H9 (cell line): ENCODE measurements around the gene GET3. TPM values are rescaled to one million over a fixed set of nuclear protein-coding genes. Genes with fewer than 3 reads are reported as not detected.
A peak's percentile ranks its signal among the peaks of the same experiment; 100 is the strongest.

ENCODE experiments used
- DNase-seq: peaks from one replicate; pipeline ENCODE4 v3.0.0-alpha.2; 2017
- H2AFZ ChIP-seq: one replicate; pipeline ENCODE4 v1.6.1; 2013; ENCODE audit warnings: mild to moderate bottlenecking, low read length, control low read depth, moderate library complexity
- H2AK5ac ChIP-seq: 2 replicates; pipeline ENCODE4 v1.6.1; 2013; ENCODE audit warnings: low read length, control low read depth, mixed read lengths; ENCODE audit not compliant: insufficient read length
- H2BK120ac ChIP-seq: one replicate; pipeline ENCODE4 v1.6.1; 2013; ENCODE audit warnings: low read depth, mild to moderate bottlenecking, low read length, control low read depth, inconsistent platforms; ENCODE audit not compliant: poor library complexity, severe bottlenecking
- H2BK12ac ChIP-seq: 2 replicates; pipeline ENCODE4 v1.6.1; 2013; ENCODE audit warnings: low read length, control low read depth, mixed read lengths, low read depth; ENCODE audit not compliant: insufficient read length
- H2BK15ac ChIP-seq: 2 replicates; pipeline ENCODE4 v1.6.1; 2013; ENCODE audit warnings: low read depth, low read length, control low read depth
- H2BK20ac ChIP-seq: one replicate; pipeline ENCODE4 v1.6.1; 2013; ENCODE audit warnings: low read depth, mild to moderate bottlenecking, low read length, control low read depth, inconsistent platforms; ENCODE audit not compliant: poor library complexity, severe bottlenecking
- H2BK5ac ChIP-seq: 2 replicates; pipeline ENCODE4 v1.6.1; 2013; ENCODE audit warnings: low read length, control low read depth, mixed read lengths; ENCODE audit not compliant: insufficient read length
- H3K14ac ChIP-seq: 2 replicates; pipeline ENCODE4 v1.6.1; 2013; ENCODE audit warnings: low read length, control low read depth; ENCODE audit not compliant: insufficient read depth
- H3K18ac ChIP-seq: 2 replicates; pipeline ENCODE4 v1.6.1; 2013; ENCODE audit warnings: low read depth, mild to moderate bottlenecking, mixed read lengths, low read length, control low read depth; ENCODE audit not compliant: insufficient read length
- H3K23ac ChIP-seq: 2 replicates; pipeline ENCODE4 v1.6.1; 2013; ENCODE audit warnings: low read length, control low read depth, mixed read lengths, low read depth; ENCODE audit not compliant: insufficient read length
- H3K23me2 ChIP-seq: 2 replicates; pipeline ENCODE4 v1.6.1; 2013; ENCODE audit warnings: low read depth, mild to moderate bottlenecking, mixed read lengths, low read length, control low read depth; ENCODE audit not compliant: insufficient read length, poor library complexity, severe bottlenecking
- H3K27ac ChIP-seq: 2 replicates; pipeline ENCODE4 v1.5.1; 2013; ENCODE audit warnings: low read length, control low read depth, mixed read lengths, low read depth; ENCODE audit not compliant: insufficient read length
- H3K27me3 ChIP-seq: 2 replicates; pipeline ENCODE4 v1.6.1; 2013; ENCODE audit warnings: low read length, control low read depth, inconsistent platforms; ENCODE audit not compliant: insufficient read depth
- H3K4ac ChIP-seq: 2 replicates; pipeline ENCODE4 v1.6.1; 2013; ENCODE audit warnings: low read depth, mild to moderate bottlenecking, control low read depth, inconsistent platforms, low read length, moderate library complexity
- H3K4me1 ChIP-seq: 2 replicates; pipeline ENCODE4 v1.6.1; 2013; ENCODE audit warnings: low read length, control low read depth, inconsistent platforms; ENCODE audit not compliant: insufficient read depth
- H3K4me2 ChIP-seq: 2 replicates; pipeline ENCODE4 v1.6.1; 2013; ENCODE audit warnings: low read length, control low read depth, mixed read lengths; ENCODE audit not compliant: insufficient read length, insufficient read depth
- H3K56ac ChIP-seq: 2 replicates; pipeline ENCODE4 v1.6.1; 2013; ENCODE audit warnings: low read depth, mild to moderate bottlenecking, mixed read lengths, low read length, control low read depth; ENCODE audit not compliant: insufficient read length
- H3K79me1 ChIP-seq: 2 replicates; pipeline ENCODE4 v1.6.1; 2013; ENCODE audit warnings: low read depth, mild to moderate bottlenecking, moderate library complexity, low read length, control low read depth, inconsistent platforms; ENCODE audit not compliant: insufficient read depth, poor library complexity, severe bottlenecking
- H3K79me2 ChIP-seq: 2 replicates; pipeline ENCODE4 v1.6.1; 2013; ENCODE audit warnings: low read length, control low read depth, inconsistent platforms; ENCODE audit not compliant: insufficient read depth
- H3K9ac ChIP-seq: 2 replicates; pipeline ENCODE4 v1.6.1; 2013; ENCODE audit warnings: low read length, control low read depth, mixed read lengths; ENCODE audit not compliant: insufficient read length; ENCODE audit errors: extremely low read depth
- H3K9me3 ChIP-seq: one replicate; pipeline ENCODE4 v1.6.1; 2013; ENCODE audit warnings: low read depth, low read length, inconsistent platforms; ENCODE audit not compliant: control insufficient read depth
- H3T11ph ChIP-seq: one replicate; pipeline ENCODE4 v1.6.1; 2013; ENCODE audit warnings: mild to moderate bottlenecking, low read length, control low read depth, inconsistent platforms
- H4K20me1 ChIP-seq: one replicate; pipeline ENCODE4 v1.6.1; 2013; ENCODE audit not compliant: control insufficient read depth, insufficient read length, insufficient read depth
- H4K5ac ChIP-seq: 2 replicates; pipeline ENCODE4 v1.6.1; 2013; ENCODE audit warnings: low read depth, mild to moderate bottlenecking, mixed read lengths, low read length, control low read depth; ENCODE audit not compliant: insufficient read length
- H4K8ac ChIP-seq: replicated peaks from 2 replicates; pipeline ENCODE4 v1.6.1; 2013; ENCODE audit warnings: low read length, control low read depth, mixed read lengths, low read depth; ENCODE audit not compliant: insufficient read length
- H4K91ac ChIP-seq: 2 replicates; pipeline ENCODE4 v1.6.1; 2013; ENCODE audit warnings: low read depth, mild to moderate bottlenecking, moderate library complexity, mixed read lengths, low read length, control low read depth; ENCODE audit not compliant: insufficient read length
- H3K27ac Mint-ChIP-seq, 3 experiments: 2 replicates in 2 of 3; 3 replicates in 1 of 3; pipeline ENCODE4 v1.8.0; 2020 to 2021; ENCODE audit warnings: mixed read lengths in 3 of 3, mild to moderate bottlenecking in 1 of 3, moderate library complexity in 1 of 3
- H3K27me3 Mint-ChIP-seq: 2 replicates; pipeline ENCODE4 v1.8.0; 2021; ENCODE audit warnings: low read depth, mild to moderate bottlenecking, moderate library complexity, mixed read lengths
- H3K36me3 Mint-ChIP-seq, 3 experiments: 2 replicates in 2 of 3; 3 replicates in 1 of 3; pipeline ENCODE4 v1.8.0; 2020 to 2021; ENCODE audit warnings: low read depth in 3 of 3, mixed read lengths in 3 of 3; ENCODE audit not compliant: insufficient read depth in 1 of 3
- H3K4me1 Mint-ChIP-seq, 2 experiments: 2 replicates each; pipeline ENCODE4 v1.8.0; 2020; ENCODE audit warnings: mixed read lengths in 2 of 2
- H3K4me3 Mint-ChIP-seq, 2 experiments: 2 replicates in 1 of 2; 3 replicates in 1 of 2; pipeline ENCODE4 v1.8.0; 2020 to 2021; ENCODE audit warnings: mild to moderate bottlenecking in 2 of 2, mixed read lengths in 2 of 2, moderate library complexity in 1 of 2
- H3K9me3 Mint-ChIP-seq, 2 experiments: 2 replicates in 1 of 2; 3 replicates in 1 of 2; pipeline ENCODE4 v1.8.0; 2020; ENCODE audit warnings: mild to moderate bottlenecking in 2 of 2, mixed read lengths in 2 of 2, moderate library complexity in 1 of 2
- CTCF ChIP-seq: fragments of 200-600 bp; sonication (generic); conservative IDR thresholded peaks from 3 replicates; pipeline ENCODE4 v1.8.0; 2021; ENCODE audit warnings: antibody characterized with exemption, mild to moderate bottlenecking
- WGBS: extraction: QIAGEN DNeasy Blood & Tissue Kit; methylation state at CpG from one replicate; pipeline ENCODE4 v1.1.7; 2013; ENCODE audit warnings: missing lambda C conversion rate, low lambda C conversion rate, mixed read lengths; ENCODE audit not compliant: insufficient read length; ENCODE audit errors: extremely low coverage; 5-methylcytosine and 5-hydroxymethylcytosine counted together
- total RNA-seq: library from RNA; stranded (reverse); gene quantifications from 2 replicates; pipeline ENCODE4 v1.2.1, GENCODE V29; 2021

The GET3 gene
- total RNA-seq, 1 experiment from 2014 or later = 81.6 TPM

GRCh38 chr19:12737835-12738351 is 596 bp downstream of the GET3 start:
- H3K4me2 ChIP-seq = peak overlapping the region; percentile 94

More at GRCh38 chr19:12737835-12738351, 596 bp downstream of the GET3 start:
- no peak overlapping the region for H3K23ac ChIP-seq
- no peak overlapping the region for H2BK20ac ChIP-seq
- H3K4me3 Mint-ChIP-seq = peak overlapping the region; percentile 100
- no peak overlapping the region for H3K4ac ChIP-seq
- H2BK15ac ChIP-seq = no peak overlapping the region
- no peak overlapping the region for H2BK5ac ChIP-seq
- H3K27ac Mint-ChIP-seq = peak overlapping the region; percentile 72 to 100 (median 100); a peak in 6 of 7 replicates
- no peak overlapping the region for H3K27ac ChIP-seq
- H2AK5ac ChIP-seq = no peak overlapping the region
- H4K5ac ChIP-seq = peak overlapping the region; percentile 69
- H2BK12ac ChIP-seq = no peak overlapping the region
- no peaks in the 10 kb centered on the region for H4K20me1 ChIP-seq
- no peak overlapping the region for H3K56ac ChIP-seq
- no peak overlapping the region for H2BK120ac ChIP-seq
- H3K79me1 ChIP-seq = peaks cover 3% of the 10 kb centered on the region
- no peaks in the 10 kb centered on the region for H3K4me1 ChIP-seq
- peaks cover 26 to 35% (median 27%) of the 10 kb centered on the region in 3 experiments for H3K36me3 Mint-ChIP-seq
- peaks cover 18 to 25% of the 10 kb centered on the region in 2 experiments for H3K4me1 Mint-ChIP-seq
- H3K79me2 ChIP-seq = peaks cover 16% of the 10 kb centered on the region
- H3K27me3 ChIP-seq = no peaks in the 10 kb centered on the region
- no peak overlapping the region for H2AFZ ChIP-seq
- no peak overlapping the region for H4K91ac ChIP-seq
- peaks cover 12% of the 10 kb centered on the region for H3K23me2 ChIP-seq
- H3K9me3 Mint-ChIP-seq = no peaks in the 10 kb centered on the region; a peak in 1 of 5 replicates
- no peak for TF ChIP-seq CTCF
- H3K9ac ChIP-seq = peak overlapping the region; percentile 95
- peaks cover 3% of the 10 kb centered on the region; the same call in 1 of the 2 replicates for H3K27me3 Mint-ChIP-seq
- no peak overlapping the region for H3T11ph ChIP-seq
- WGBS = no CpG with 5 or more reads among the region's 13 CpGs
- H3K9me3 ChIP-seq = no peaks in the 10 kb centered on the region
- H3K14ac ChIP-seq = peak overlapping the region; percentile 90; the same call in 1 of the 2 replicates
- DNase-seq = no peak
- H3K18ac ChIP-seq = peak overlapping the region; percentile 92
- no peak overlapping the region for H4K8ac ChIP-seq
